Hepatic stellate cell (primary cell): ENCODE data around the gene C2CD4D.
"Not testable (repeated sequence)": the region's sequence is repeated elsewhere in the genome, so short reads cannot be mapped to it uniquely, and the experiment has no call there.

Source experiments
- DNase-seq: peaks from one replicate; pipeline ENCODE4 v3.0.0; 2011; ENCODE audit warnings: low spot score

The C2CD4D gene

GRCh38 chr1:151858886-151859665 lies 19.5 kb upstream of the C2CD4D start:
- no peak for DNase-seq

GRCh38 chr1:151858030-151858746 lies 18.6 kb upstream of the C2CD4D start:
- no peak for DNase-seq

GRCh38 chr1:151855933-151856332 lies 16.3 kb upstream of the C2CD4D start:
- no peak for DNase-seq

- DNase-seq: not testable (repeated sequence)
These were observed 15.9 kb upstream of the C2CD4D start for GRCh38 chr1:151855516-151855915.

- DNase-seq: no peak
These were observed 15.0 kb upstream of the C2CD4D start for GRCh38 chr1:151854658-151855057.

- DNase-seq: no peak
These were observed 13.9 kb upstream of the C2CD4D start, which contains the start of gene THEM5 for GRCh38 chr1:151853411-151853943. THEM5 (minus strand) TSS chr1:151853712; CDS start chr1:151853565, 147 bp downstream.

- DNase-seq: no peak
These were observed 13.1 kb upstream of the C2CD4D start for GRCh38 chr1:151852733-151853132.

- no peak for DNase-seq
These were observed 12.3 kb upstream of the C2CD4D start for GRCh38 chr1:151851886-151852285.

- no peak for DNase-seq
These were observed 10.3 kb upstream of the C2CD4D start for GRCh38 chr1:151849871-151850270.

GRCh38 chr1:151849126-151849525 lies 9.5 kb upstream of the C2CD4D start:
- DNase-seq: no peak

GRCh38 chr1:151847867-151848596 lies 8.4 kb upstream of the C2CD4D start:
- no peak for DNase-seq

- DNase-seq: no peak
These were observed 7.1 kb upstream of the C2CD4D start for GRCh38 chr1:151846686-151847237.

GRCh38 chr1:151846062-151846568 lies 6.5 kb upstream of the C2CD4D start:
- DNase-seq: peak; percentile 85

- DNase-seq: no peak
These were observed 3.8 kb upstream of the C2CD4D start for GRCh38 chr1:151843398-151843797.

GRCh38 chr1:151841141-151841540 lies 1.5 kb upstream of the C2CD4D start:
- no peak for DNase-seq

GRCh38 chr1:151840421-151840820 lies 801 bp upstream of the C2CD4D start:
- no peak for DNase-seq

- no peak for DNase-seq
These were observed 573 bp downstream of the C2CD4D start for GRCh38 chr1:151839082-151839412.

GRCh38 chr1:151838222-151839081 lies 1.2 kb downstream of the C2CD4D start:
- peak; percentile 59 for DNase-seq

- DNase-seq: no peak
These were observed 1.8 kb downstream of the C2CD4D start for GRCh38 chr1:151837884-151838221.

GRCh38 chr1:151837197-151837596 lies 2.4 kb downstream of the C2CD4D start:
- DNase-seq: no peak

- no peak for DNase-seq
These were observed 4.0 kb downstream of the C2CD4D start for GRCh38 chr1:151835596-151835995.
